Testis (tissue), 3 donors: ENCODE measurements around the gene STARD5. TPM values are rescaled to one million over a fixed set of nuclear protein-coding genes. Genes with fewer than 3 reads are reported as not detected.

Experiments used
- DNase-seq: peaks from one replicate; pipeline ENCODE4 v3.0.0-alpha.2; 2019
- H3K27ac ChIP-seq, 2 donors: fragments of 200-600 bp; sonication (generic); one replicate each; pipeline ENCODE4 v1.5.1; 2019
- H3K27me3 ChIP-seq: fragments of 200-600 bp; sonication (generic); one replicate; pipeline ENCODE4 v1.5.1; 2019
- H3K36me3 ChIP-seq: fragments of 200-600 bp; sonication (generic); one replicate; pipeline ENCODE4 v1.5.1; 2017; ENCODE audit warnings: low read depth; ENCODE audit errors: missing control alignments
- H3K4me1 ChIP-seq: fragments of 200-600 bp; sonication (generic); one replicate; pipeline ENCODE4 v1.5.1; 2019
- H3K4me3 ChIP-seq, 2 donors: fragments of 200-600 bp; sonication (generic); one replicate each; pipeline ENCODE4 v1.5.1; 2017 to 2019
- H3K9me3 ChIP-seq: fragments of 200-600 bp; sonication (generic); one replicate; pipeline ENCODE4 v1.5.1; 2017
- POLR2A ChIP-seq: fragments of 450-650 bp; IDR thresholded peaks from one replicate; pipeline ENCODE4 v1.6.1; 2017; ENCODE audit warnings: antibody characterized with exemption, mild to moderate bottlenecking, moderate library complexity
- WGBS, 2 donors: methylation state at CpG; one replicate each; pipeline ENCODE4 v1.1.5; 2018; 5-methylcytosine and 5-hydroxymethylcytosine counted together
- intact Hi-C: fragments of 100-400 bp; cut with DNase I; formaldehyde crosslinking; loops from one replicate; pipeline ENCODE4 v1.15.1; 2023; ENCODE audit warnings: low total_unique reads
- polyA plus RNA-seq: library from polyadenylated mRNA; stranded (reverse); fragments of 350-450 nt; fragmentation: Illumina TruSeq; extraction: RNeasy Lipid Tissue Mini Kit (QIAGEN cat#74804); gene quantifications from one replicate; pipeline ENCODE4 v1.2.3, GENCODE V29; 2014; ENCODE audit warnings: low read depth, low replicate concordance; ENCODE audit not compliant: insufficient read depth
- total RNA-seq, 2 donors: library from RNA; depleted of rRNA; stranded (reverse); fragments of >200 nt; gene quantifications; one replicate each; pipeline ENCODE4 v1.2.3, GENCODE V29; 2016
- TF ChIP-seq, protein P1 (sequence below), 3 experiments: fragments of 450-650 bp in 2 of 3; fragments of 200-600 bp in 1 of 3; sonication (generic) in 1 of 3; IDR thresholded peaks; one replicate each; pipeline ENCODE4 v1.5.1; 2016 to 2019; ENCODE audit warnings: antibody characterized with exemption in 3 of 3, mild to moderate bottlenecking in 2 of 3, moderate library complexity in 1 of 3

STARD5 gene
- total and polyA plus RNA-seq, 3 donors from 2014 or later: 8.7 to 16.2 (median 15.7) TPM

- no peaks in the 10 kb centered on the region for H3K27me3 ChIP-seq
- TF ChIP-seq, protein P1, sequence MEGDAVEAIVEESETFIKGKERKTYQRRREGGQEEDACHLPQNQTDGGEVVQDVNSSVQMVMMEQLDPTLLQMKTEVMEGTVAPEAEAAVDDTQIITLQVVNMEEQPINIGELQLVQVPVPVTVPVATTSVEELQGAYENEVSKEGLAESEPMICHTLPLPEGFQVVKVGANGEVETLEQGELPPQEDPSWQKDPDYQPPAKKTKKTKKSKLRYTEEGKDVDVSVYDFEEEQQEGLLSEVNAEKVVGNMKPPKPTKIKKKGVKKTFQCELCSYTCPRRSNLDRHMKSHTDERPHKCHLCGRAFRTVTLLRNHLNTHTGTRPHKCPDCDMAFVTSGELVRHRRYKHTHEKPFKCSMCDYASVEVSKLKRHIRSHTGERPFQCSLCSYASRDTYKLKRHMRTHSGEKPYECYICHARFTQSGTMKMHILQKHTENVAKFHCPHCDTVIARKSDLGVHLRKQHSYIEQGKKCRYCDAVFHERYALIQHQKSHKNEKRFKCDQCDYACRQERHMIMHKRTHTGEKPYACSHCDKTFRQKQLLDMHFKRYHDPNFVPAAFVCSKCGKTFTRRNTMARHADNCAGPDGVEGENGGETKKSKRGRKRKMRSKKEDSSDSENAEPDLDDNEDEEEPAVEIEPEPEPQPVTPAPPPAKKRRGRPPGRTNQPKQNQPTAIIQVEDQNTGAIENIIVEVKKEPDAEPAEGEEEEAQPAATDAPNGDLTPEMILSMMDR (IDR thresholded peaks at IDR 0.05): no peak
- no peak for TF ChIP-seq POLR2A
- H3K36me3 ChIP-seq: no peaks in the 10 kb centered on the region
- intact Hi-C loops: loop anchor here (5.0 to 10.0 kb wide), 2 partner anchors 61 to 128 kb away; no protein-coding TSS in a partner anchor
- no peak overlapping the region for H3K27ac ChIP-seq
- H3K9me3 ChIP-seq: no peaks in the 10 kb centered on the region
- peaks cover 13% of the 10 kb centered on the region for H3K4me1 ChIP-seq
- DNase-seq: no peak
- no peak overlapping the region for H3K4me3 ChIP-seq
- WGBS, 2 donors: 92 to 94% methylated on average over 4 of the region's 4 CpGs
Observed at GRCh38 chr15:81274255-81274654, 49.7 kb downstream of the STARD5 start.

DNA sequence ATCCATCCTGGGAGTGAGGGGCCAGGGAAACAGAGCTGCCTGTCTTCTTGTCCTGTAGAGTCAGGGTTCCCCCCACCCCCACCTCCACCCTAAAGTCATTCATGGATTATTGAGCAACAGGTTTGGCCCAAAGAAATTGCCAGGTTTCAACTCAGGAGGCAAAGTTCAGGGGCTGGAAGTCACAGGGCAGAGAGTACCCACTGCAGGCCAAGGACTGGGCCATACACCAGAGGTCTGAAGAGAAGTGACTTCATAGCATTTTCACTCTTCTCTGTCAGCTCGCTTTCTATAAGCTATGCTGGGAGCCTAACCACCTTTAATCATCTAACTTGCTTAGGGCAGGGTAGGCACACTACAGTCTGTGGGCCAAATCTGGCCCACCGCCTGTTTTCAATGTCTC lies 50.1 kb downstream of the STARD5 start:
- TF ChIP-seq, protein P1 (IDR thresholded peaks at IDR 0.05): no peak
- TF ChIP-seq POLR2A: no peak
- Histone ChIP-seq H3K27ac (no peak overlapping the region), H3K4me3 (no peak overlapping the region), H3K27me3 (no peaks in the 10 kb centered on the region), H3K9me3 (no peaks in the 10 kb centered on the region), H3K36me3 (no peaks in the 10 kb centered on the region), H3K4me1 (peaks cover 13% of the 10 kb centered on the region)
- DNase-seq: no peak
- 95 to 97% methylated on average over 2 of the region's 2 CpGs for whole genome bisulfite sequencing, 2 donors
- intact Hi-C loops: loop anchor here (5.0 to 10.0 kb wide), 2 partner anchors 61 to 128 kb away; no protein-coding TSS in a partner anchor

GRCh38 chr15:81273200-81273599 lies 50.7 kb downstream of the STARD5 start:
- TF ChIP-seq, protein P1 (IDR thresholded peaks at IDR 0.05): no peak
- TF ChIP-seq POLR2A: no peak
- Histone ChIP-seq H3K36me3 (no peaks in the 10 kb centered on the region), H3K4me3 (no peak overlapping the region), H3K4me1 (peaks cover 13% of the 10 kb centered on the region), H3K27ac (no peak overlapping the region), H3K27me3 (no peaks in the 10 kb centered on the region), H3K9me3 (no peaks in the 10 kb centered on the region)
- intact Hi-C loops: loop anchor here (5.0 to 10.0 kb wide), 2 partner anchors 62 to 129 kb away; no protein-coding TSS in a partner anchor
- 90 to 94% methylated on average over 5 of the region's 5 CpGs for WGBS, 2 donors
- no peak for DNase-seq

DNA sequence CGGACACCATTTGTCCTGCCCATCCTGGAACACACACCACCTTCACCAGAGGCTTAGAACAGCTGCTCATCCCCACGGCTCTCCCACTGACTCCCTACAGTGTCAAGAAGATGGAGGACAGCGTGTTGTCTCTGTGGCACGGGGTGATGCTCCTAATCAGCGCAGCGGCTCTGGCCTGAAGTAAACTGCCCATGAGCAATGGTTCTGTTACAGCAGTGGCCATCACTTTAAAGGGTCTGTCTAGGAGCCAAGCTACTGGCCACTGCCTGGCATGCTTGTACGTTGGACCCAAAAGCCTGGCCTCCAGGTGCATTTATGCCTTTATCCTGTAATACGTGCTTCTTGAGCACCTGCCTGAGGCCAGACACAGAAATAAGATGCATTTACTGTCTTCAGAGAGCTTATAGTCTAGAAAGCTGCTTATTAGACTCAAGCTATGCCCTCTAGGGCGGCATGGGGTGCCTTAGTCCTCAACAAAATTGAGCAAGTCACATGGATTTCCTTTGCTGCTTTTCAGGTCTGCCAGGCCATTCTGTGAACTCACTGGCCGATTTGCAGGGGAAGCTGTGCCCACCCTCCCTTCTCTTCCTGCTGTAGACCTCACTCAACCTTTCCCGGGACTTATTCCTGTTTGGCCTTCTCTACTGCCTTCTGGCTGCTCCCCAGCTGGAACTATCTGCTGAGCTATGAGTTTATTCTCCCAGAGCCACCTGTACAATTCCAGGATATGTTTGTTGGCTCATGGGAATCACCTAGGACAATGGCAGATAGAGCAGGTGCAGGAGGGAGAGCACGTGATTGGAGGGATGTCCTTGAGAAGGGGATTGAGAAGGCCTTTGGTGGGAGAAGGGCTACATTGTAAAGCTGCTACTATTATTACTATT lies 51.9 kb downstream of the STARD5 start:
- Histone ChIP-seq H3K36me3 (no peaks in the 10 kb centered on the region), H3K4me1 (peaks cover 13% of the 10 kb centered on the region), H3K4me3 (no peak overlapping the region), H3K27ac (no peak overlapping the region), H3K9me3 (no peaks in the 10 kb centered on the region), H3K27me3 (no peaks in the 10 kb centered on the region)
- intact Hi-C loops: loop anchor here (5.0 to 10.0 kb wide), 2 partner anchors 63 to 130 kb away; no protein-coding TSS in a partner anchor
- 77 to 82% methylated on average over 12 of the region's 12 CpGs for WGBS, 2 donors
- TF ChIP-seq, protein P1 (IDR thresholded peaks at IDR 0.05): no peak
- no peak for TF ChIP-seq POLR2A
- DNase-seq: no peak
